ENCODE measurements around the gene LCMT2.
A peak's percentile ranks its signal among the peaks of the same experiment; 100 is the strongest.

The LCMT2 gene, protein sequence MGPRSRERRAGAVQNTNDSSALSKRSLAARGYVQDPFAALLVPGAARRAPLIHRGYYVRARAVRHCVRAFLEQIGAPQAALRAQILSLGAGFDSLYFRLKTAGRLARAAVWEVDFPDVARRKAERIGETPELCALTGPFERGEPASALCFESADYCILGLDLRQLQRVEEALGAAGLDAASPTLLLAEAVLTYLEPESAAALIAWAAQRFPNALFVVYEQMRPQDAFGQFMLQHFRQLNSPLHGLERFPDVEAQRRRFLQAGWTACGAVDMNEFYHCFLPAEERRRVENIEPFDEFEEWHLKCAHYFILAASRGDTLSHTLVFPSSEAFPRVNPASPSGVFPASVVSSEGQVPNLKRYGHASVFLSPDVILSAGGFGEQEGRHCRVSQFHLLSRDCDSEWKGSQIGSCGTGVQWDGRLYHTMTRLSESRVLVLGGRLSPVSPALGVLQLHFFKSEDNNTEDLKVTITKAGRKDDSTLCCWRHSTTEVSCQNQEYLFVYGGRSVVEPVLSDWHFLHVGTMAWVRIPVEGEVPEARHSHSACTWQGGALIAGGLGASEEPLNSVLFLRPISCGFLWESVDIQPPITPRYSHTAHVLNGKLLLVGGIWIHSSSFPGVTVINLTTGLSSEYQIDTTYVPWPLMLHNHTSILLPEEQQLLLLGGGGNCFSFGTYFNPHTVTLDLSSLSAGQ

DNA sequence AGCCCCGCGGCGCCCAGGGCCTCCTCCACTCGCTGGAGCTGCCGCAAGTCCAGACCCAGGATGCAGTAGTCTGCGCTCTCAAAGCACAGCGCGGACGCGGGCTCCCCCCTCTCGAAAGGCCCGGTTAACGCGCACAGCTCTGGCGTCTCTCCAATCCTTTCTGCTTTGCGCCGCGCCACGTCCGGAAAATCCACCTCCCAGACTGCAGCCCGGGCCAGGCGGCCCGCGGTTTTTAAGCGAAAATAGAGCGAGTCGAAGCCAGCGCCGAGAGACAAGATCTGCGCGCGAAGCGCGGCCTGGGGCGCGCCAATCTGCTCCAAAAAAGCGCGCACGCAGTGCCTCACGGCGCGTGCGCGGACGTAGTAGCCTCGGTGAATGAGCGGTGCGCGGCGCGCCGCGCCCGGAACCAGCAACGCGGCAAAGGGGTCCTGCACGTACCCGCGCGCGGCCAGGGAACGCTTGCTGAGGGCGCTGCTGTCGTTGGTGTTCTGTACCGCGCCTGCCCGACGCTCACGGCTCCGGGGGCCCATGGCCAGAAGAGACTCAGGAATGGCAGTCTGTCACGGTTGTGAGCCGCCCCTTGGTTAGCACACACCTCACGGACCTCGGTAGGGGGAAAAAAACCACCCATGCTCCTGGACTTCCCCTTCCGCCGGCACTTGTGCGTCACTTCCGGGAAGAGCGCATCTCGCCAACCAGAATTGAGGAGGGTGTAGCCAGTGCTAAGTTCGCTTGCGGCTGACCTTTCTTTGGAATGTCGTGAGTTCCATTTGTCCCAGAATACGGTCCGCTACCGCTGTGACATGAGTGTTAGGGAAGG, at the start of gene LCMT2:
TSS of gene LCMT2 (minus strand) at position 614 of the 820 bp plus-strand sequence. CDS start at position 530, 84 bp downstream.
- peak; percentile 87 for DNase-seq (ENCODE audit: low read depth)

DNA sequence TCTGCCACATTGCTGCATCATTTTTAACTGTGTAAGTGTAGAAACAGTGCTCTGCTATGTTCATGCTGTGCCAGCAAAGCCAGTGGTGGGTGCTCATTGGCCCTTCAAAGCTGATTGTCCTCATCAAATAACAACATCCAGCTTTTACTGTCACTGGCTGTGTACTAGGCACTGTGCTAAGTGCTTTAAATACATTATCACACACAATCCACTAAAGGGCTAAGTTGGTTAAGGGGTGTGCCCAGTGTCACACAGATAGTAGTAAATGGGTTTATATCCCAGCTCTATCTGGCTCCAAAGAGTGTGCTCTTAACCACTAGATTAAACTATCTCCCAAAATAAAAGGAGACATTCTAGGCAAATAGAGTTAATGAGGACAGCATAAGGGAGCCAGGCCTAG, 48.2 kb upstream of the LCMT2 start:
- DNase-seq (ENCODE audit: low read depth), result no peak

DNA sequence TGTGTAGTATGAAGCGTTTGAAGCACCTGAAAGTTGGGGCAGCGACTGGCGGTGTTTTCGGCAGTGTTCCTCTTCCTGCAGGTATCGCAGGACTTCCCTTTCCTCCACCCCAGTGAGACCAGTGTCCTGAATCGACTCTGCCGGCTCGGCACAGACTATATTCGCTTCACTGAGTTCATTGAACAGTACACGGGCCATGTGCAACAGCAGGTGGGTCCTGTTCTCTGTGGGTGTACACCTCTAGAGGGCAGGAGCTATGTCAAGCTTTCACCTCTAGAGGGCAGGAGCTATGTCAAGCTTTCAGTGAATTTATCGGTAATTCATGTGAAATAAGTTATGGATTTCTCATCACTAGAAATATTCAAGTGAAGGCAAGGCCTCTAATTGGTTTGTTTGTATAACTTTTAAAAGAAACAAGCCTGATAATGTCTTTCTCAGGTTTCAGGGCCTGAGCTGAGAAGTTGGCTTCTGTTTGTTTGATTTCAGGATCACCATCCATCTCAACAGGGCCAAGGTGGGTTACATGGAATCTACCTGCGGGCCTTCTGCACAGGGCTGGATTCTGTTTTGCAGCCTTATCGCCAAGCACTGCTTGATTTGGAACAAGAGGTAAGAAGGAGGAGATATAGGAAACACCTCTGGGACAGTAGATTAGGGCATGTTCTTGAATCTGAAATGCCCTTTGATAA, 45.8 kb upstream of the LCMT2 start:
- DNase-seq (ENCODE audit: low read depth), result no peak

DNA sequence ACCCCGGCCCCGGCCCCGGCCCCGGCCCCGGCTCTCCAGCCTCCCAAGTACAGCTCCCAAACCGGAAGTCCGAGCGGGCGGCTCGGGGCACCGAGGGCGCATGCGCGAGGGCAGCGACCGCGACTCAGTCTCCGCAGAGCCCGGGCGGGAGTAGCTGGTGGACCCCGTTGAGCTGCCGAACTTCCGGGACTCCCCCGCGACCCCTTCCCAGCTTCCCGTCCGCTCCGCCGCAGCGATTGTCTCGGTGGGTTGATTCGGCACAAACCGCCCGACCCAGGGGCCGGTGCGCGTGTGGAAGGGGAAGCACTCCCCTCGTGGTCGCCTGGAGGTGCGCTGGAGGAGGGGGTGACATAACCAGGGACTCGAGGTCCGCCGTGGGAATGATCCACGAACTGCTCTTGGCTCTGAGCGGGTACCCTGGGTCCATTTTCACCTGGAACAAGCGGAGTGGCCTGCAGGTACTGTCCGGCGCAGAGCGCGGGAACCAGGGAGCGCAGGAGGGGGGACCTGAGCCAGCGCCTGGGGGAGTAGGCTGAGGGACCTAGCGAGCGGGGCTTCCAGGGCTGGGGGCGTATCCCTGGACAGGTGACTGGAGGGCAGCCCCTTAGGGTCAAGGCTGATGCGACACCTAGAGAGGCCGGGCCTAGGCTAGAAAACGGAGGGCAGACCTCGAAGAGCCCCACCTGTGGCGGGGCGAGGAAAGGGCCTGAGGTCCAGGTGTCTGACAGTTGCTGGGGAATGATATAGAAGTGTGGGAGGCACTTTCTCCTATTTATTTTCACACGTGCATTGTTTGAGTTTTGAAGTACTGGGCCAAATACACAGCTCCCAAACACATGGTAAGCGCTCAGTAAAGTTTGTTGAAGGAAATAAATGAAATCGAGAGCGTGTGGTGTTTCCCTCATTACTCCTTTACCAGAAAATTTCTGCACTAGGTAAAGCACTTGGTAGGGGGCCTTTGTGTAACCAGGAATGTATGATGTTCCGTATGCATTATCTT, 40.9 kb upstream of the LCMT2 start, which contains the start of the genes TUBGCP4 and ZSCAN29:
TSS of gene TUBGCP4 (plus strand) at position 127 of the 1,000 bp plus-strand sequence. CDS start at position 381, 254 bp downstream.
TSS of gene ZSCAN29 (minus strand) at position 69 of the 1,000 bp plus-strand sequence. CDS start 1,130 bp downstream, outside the sequence.
- DNase-seq (ENCODE audit: low read depth), result peak; percentile 62

- DNase-seq (ENCODE audit: low read depth), result no peak
Observed at GRCh38 chr15:43370310-43370974, 40.1 kb upstream of the LCMT2 start.

DNA sequence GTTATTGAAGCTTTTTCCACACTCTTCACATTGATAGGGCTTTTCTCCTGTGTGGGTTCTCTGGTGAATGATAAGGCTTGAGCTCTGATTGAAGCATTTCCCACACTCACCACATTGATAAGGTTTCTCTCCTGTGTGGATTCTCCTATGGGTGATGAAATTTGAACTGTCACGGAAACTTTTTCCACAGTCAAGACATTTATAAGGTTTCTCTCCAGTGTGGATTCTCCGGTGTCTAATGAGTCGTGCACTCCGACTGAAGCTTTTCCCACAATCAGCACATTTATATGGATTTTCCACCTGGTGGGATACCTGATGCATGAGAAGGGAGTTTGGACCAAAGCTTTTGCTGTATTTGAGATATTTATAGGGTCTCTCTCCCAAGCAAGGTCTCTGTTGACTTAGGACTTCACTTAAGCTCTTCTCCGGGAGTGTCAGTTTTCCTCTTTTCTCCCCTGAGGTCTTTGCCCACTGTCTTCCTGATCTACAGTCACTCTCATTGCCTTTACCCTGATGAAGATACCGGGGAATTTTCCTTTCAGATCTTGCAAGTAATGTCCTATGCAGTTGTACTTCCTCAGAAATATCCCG, 31.0 kb upstream of the LCMT2 start:
- no peak for DNase-seq (ENCODE audit: low read depth)

- DNase-seq (ENCODE audit: low read depth), result no peak
Observed at GRCh38 chr15:43360821-43361220, 30.4 kb upstream of the LCMT2 start.

DNA sequence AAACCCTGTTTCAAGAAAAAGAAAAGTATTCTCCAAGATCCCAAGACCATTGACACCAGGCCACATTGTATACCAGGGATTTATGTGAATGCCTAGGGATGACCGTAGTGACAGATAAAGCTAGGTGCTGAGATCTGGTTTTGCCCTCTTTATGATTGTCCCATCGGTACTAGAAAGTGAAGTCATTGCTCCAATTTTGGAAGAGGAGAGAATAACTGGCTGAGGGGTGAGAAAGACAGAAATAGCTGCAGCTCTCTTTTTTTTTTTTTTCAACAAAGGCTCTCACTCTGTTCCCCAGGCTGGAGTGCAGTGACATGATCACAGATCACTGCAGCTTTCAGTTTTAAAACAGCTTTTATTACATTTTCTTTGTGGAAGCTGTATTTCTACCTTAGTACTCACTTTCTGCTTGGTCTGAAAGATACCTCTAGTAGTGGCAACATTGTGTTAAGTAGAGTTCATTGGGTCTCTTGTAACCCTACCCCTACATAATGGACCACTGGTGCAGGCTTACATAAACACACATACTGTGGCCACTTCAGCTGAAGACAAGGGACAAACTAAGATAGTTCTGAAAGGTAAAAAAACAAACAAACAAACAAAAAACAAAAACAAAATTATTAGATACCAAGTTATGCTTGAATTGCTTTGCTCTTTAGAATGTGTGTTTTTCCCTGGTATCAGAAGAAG, 22.5 kb upstream of the LCMT2 start:
- no peak for DNase-seq (ENCODE audit: low read depth)

DNA sequence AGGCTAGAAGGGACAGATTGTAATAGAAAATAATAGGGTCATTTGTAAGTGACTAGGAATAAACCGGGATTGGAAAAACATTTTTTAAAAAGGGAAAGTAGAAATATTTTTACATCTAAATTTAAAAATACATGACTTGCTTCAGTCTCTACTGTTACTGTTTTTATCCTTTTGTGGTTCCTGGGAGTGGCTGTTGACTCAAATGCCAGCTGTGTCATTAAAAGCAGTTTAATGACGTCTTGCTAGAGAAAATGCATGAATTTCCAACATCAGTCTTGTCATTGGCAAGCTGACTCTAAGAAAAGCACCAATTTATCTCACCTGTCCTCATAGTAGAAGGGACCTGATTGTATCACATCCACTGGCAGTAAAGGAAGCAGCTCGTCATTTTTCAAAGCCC, 16.7 kb upstream of the LCMT2 start:
- no peak for DNase-seq (ENCODE audit: low read depth)

GRCh38 chr15:43346305-43346704, 15.9 kb upstream of the LCMT2 start:
- no peak for DNase-seq (ENCODE audit: low read depth)

GRCh38 chr15:43330780-43331087, 361 bp upstream of the LCMT2 start:
- DNase-seq (ENCODE audit: low read depth), result no peak

DNA sequence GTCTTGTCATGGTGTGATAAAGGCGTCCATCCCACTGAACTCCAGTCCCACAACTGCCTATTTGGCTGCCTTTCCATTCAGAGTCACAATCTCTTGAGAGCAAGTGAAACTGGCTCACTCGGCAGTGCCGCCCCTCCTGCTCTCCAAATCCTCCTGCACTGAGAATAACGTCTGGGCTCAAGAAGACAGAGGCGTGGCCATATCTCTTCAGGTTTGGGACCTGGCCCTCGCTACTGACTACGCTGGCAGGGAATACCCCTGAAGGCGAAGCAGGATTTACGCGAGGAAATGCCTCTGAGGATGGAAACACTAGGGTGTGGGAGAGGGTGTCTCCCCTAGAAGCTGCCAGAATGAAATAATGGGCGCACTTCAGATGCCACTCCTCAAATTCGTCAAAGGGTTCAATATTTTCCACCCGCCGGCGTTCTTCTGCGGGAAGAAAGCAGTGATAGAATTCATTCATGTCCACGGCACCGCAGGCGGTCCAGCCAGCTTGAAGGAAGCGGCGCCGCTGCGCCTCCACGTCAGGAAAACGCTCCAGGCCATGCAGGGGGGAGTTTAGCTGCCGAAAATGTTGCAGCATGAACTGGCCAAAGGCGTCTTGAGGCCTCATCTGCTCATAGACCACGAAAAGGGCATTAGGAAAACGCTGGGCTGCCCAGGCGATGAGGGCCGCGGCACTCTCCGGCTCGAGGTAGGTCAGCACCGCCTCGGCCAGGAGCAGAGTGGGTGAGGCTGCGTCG, 985 bp downstream of the LCMT2 start:
- peak; percentile 4 for DNase-seq (ENCODE audit: low read depth)

DNA sequence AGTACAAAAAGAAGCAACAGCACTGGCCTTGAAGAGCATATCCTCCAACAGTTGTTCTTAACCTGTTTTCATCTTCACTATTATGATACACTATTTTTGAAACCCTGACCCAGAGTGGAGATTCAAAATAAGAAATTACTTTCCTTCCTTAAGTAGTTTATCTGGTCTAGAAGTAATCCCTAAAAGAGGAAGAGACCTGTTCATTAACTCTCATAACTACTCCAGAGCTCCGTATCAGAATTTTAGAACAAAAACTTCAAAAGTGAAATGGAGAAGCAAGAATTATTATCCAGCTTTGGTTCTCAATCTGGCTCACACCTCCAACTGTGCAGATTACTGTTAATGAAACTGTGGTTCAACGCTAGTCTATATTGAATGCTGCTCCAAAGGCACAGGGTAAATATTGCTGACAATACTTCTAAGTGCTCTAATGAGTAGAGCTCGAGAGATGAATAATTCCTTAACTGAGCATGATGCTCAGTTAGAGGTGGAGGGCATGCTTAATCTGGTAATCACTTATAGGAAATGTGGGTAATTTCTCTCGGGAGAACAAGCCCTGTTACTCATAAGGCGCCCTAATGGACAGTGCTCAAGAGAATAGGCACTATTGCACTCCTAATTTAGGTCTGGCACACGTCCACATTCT, 5.2 kb downstream of the LCMT2 start:
- DNase-seq (ENCODE audit: low read depth), result no peak

- DNase-seq (ENCODE audit: low read depth), result no peak
Observed at GRCh38 chr15:43318990-43319771, 11.2 kb downstream of the LCMT2 start.

- no peak for DNase-seq (ENCODE audit: low read depth)
Observed at GRCh38 chr15:43317566-43318184, 12.7 kb downstream of the LCMT2 start.

DNA sequence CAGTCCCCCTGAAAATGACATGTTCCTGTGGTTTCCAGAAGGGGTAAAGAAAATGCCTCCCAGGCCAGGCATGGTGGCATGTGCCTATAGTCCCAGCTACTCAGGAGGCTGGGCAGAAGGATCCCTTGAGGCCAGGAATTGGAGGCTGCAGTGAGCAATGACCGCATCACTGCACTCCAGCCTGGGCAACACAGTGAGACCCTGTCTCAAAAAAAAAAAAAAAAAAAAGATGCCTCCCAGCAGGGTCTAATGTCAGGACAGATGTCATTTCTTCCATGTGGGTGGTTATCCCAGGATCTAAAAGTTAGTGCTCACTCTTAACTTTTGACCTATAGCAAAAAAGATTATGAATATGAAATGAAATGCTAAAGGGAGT, 13.4 kb downstream of the LCMT2 start:
- no peak for DNase-seq (ENCODE audit: low read depth)
